GM18861 (cell line): ENCODE data around the gene RAI1.

Experiments used
- ATAC-seq: cut with Tn5 transposase; IDR thresholded peaks from one replicate; pipeline ENCODE4 v1.9.1; 2021; ENCODE audit not compliant: unreplicated experiment

The RAI1 gene

GRCh38 chr17:17856386-17856785 lies 175.1 kb downstream of the RAI1 start:
- ATAC-seq, result no peak

- no peak for ATAC-seq
Measured at GRCh38 chr17:17857496-17857895, 176.2 kb downstream of the RAI1 start.

GRCh38 chr17:17859909-17860765 lies 178.9 kb downstream of the RAI1 start:
- ATAC-seq, result no peak

GRCh38 chr17:17860766-17861107 lies 179.5 kb downstream of the RAI1 start:
- ATAC-seq, result no peak
